ENCODE data around the gene AMER3.

DNA sequence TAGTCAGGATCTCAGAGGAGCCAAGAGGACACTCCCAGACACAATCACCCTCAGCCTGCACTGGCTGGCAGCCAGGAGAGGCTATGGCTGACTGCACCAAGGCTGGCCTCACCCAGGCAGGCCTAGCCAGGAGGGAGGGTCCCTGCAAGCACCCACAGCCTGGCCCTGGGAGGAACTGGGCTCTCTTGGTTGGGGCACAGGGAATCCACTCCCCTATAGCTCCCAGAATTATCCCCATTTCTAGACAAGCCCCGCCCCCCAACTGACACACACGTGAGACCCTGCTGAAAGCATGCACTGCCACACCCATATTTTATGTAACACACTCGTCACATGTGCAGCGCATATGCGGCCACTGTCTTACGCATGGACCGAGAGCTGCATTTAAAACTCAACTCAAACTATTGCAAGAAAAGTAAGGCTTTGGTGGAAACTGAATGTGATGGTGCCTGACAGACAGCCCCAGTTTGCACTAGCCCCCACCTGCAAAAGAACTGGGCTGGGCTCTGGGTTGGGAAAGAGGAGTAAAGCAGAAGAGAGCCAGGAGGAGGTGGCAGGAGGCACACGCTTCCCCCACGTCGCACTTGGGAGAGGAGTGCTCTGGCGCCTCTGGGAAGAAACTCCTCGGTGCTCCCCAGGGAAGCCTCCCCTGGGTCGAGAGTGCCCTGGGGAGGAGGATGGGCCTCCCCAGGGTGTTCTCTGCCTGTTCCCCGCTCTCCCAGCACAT is 52.5 kb downstream of the AMER3 start:
- no peak for TF ChIP-seq POLR2A (IDR thresholded peaks at IDR 0.05)
- TF ChIP-seq CTCF (IDR thresholded peaks at IDR 0.05 in 4 of 5, conservative IDR thresholded peaks at IDR 0.05 in 1 of 5), result no peak
